Daoy (cell line): ENCODE results near the gene LRRC70. TPM values are rescaled to one million over a fixed set of nuclear protein-coding genes. Genes with fewer than 3 reads are reported as not detected.

ENCODE experiments used
- DNase-seq: peaks from one replicate; pipeline ENCODE4 v3.0.0-alpha.2; 2015; ENCODE audit warnings: low read depth
- total RNA-seq: library from RNA; depleted of rRNA; stranded (reverse); fragments of >200 nt; shearing (Covaris generic); gene quantifications from 2 replicates; pipeline ENCODE4 v1.2.3, GENCODE V29; 2014

Gene LRRC70
- total RNA-seq, 1 experiment from 2014 or later: 1.1 TPM

DNA sequence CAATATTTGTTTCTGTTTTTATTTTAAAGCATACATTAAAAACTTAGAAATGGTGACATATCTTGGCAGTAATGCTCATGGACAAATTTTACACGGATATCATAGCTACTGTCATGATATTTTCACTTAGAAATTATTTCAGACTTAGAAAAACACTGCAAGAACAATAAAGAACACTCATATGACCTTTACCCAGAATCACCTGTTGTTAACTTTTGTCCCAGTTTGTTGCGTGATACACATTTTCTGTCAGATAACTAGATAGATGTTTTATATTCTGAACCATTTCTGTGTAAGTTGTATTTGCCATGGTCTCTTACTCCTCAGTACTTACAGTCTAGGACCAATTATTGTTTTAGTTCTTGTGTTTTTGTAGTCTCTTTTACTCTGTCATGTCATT lies 3.6 kb upstream of the LRRC70 start:
- no peak for DNase-seq

DNA sequence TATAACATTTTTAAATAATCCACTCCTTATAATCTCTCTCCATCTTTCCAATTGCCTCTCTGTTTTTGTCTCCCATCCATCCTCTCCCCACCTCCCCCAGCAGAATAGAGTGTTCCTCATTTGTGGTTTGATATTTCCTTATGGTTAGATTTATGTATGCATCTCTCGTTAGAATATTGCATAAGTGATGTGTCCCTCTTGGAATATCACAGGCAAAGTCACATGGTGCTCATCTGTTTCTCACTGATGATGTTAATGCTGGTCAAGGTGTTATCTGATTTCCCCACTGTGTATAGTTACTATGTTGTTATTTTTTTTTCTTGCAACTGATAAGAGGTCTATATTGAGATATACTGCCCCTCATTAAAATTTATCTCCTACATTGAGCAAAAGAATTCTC lies 3.1 kb upstream of the LRRC70 start:
- no peak for DNase-seq

DNA sequence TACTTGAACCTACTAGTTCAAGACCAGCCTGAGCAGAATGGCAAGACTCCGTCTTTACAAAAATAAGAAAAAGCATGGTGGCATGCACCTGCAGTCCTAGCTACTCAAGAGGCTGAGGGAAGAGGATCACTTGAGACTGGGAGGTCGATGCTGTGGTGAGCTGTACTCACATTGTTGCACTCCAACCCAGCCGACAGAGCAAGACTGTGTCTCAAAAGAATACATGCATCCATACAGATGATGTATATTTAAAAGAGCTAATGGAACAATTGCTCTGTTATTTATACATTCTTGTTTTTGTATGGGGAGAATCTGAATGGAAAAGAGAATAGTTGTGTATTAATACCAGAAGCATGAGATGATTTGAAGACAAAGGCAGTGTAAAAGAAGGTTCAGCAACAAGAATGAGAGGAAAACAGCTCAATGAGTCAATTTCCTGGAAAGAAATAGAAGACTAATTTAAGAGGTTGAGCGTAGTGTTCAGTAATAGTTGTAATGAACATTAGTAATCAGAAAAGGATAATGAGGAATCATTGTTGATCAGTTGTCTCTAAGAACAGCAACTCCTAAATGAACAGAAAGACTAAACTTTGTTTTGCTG lies 1.9 kb upstream of the LRRC70 start:
- no peak for DNase-seq

DNA sequence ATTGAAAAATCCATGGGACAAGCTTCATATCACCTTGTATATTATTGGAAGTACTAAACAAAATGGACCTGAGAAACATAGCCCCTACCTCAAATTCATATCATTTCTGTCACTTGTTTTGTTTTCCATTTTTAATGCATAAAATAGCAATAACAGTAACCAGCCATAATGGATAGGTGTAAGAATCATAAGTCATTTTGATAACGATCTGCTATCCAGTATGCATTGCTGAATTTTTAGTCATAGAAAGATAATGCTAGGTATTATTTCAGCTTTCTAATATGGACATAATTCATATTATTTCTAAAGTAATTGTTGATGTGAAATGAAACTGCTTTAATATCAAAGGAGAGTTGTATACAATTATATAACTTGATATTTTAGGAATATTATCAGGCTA lies 1.1 kb upstream of the LRRC70 start:
- no peak for DNase-seq

DNA sequence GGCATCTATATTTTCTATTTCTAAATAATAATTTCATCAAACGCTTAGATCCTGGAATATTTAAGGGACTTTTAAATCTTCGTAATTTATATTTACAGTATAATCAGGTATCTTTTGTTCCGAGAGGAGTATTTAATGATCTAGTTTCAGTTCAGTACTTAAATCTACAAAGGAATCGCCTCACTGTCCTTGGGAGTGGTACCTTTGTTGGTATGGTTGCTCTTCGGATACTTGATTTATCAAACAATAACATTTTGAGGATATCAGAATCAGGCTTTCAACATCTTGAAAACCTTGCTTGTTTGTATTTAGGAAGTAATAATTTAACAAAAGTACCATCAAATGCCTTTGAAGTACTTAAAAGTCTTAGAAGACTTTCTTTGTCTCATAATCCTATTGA lies 1.1 kb downstream of the LRRC70 start:
- no peak for DNase-seq

DNA sequence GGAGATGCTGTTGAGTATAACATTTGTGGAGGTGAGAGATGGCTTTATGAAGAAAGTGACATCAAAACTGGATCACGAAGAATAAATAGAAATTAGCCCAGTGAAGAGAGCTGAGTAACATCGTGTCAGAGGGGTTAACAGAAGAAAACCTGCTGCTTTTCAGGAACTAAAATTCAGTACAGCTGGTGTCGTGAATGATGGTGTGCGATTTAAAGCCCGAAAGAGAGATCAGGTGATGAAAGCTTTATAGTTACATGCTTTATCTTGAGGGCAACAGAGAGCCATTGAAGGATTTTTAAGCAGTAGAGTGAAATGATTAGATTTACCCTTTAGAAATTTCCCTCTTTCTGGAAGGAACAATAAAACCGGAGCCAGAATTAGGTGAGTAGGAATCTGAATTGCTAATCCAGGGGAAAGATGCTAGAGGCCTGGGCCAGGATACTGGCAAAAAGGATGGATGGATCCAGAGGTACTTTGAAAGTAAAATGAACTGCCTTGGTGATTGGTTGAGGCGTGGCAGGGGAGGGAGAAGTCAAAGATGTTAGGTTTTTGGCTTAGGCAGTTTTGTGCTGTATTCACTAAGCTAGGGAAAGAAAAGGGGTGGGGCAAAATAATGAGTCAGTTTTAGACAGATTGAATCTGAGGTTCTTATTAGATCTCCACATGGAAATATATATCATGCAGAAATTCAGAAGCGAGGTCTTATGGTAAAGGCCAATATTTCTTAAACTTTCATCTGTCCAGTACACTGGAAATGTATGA lies 3.4 kb downstream of the LRRC70 start:
- no peak for DNase-seq

DNA sequence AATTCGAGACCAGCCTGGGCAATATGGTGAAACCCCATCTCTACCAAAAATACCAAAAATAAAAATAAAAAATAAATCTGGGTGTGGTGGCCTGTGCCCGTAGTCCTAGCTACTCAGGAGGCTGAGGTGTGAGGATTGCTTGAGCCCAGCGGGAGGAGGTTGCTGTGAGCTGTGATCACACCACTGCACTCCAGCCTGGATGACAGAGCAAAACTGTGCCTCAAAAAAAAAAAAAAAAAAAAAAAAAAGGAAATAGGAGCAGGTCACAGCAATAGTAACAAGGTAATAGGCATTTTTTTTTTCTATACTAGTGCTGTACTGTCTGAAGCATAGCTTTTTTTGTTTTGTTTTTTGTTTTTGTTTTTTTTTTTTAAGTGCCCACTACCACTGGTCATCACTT lies 5.8 kb downstream of the LRRC70 start:
- no peak for DNase-seq

DNA sequence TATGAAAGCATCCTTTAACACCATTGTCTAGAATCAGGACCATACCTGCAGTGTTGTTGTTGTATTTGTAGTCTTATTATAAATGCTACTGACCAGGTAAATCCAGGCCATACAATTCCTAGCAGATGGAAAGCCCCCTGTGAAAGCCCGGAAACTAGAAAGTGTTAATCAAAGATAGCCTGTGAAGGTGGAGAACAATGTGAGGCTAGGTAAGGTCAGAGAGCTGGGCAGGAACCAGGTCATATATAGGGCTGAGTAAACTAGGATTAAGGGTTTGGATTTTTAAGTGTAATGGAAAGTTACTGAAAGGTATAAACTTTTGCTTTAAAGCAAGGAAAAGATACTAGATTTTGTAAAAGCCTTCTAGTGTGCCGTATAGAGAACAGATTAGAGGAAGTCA lies 6.7 kb downstream of the LRRC70 start:
- no peak for DNase-seq

DNA sequence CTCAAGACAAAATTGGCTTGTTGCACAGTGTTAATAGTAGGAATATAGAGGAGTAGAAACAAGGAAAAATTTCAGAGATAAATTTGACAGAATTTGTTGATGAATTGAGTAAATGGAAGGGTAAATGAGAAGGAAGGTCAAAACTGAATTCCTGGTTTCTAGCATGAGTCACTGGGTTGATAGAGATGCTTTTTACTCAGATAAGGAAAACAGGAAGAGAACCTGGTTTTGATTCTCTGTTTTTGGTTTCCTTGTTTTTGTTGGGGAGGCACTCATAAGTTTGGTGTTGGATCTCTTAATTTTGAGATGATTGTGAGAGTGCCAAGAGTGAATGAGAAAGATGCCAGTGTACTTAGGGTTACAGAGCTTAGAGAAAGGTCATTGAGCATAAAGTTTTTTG lies 7.1 kb downstream of the LRRC70 start:
- no peak for DNase-seq

DNA sequence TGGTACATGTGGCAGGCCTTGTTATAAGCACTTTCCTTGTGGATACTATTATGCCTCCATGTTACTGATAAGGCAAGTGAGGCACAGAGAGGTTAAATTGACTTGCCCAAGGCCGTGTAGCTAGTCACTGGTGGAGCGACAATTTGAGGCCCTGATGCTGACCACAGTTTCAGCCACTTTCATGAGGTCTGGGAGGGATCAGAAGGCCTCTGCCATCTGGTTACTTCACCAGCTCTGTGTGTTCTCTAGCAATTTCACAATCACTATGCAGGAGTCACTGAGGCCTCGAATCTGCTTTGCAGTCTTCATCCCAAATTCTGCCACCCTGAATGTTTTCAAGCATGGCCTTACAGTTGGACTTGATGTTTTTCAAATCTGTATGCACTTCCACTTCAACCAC lies 9.1 kb downstream of the LRRC70 start:
- no peak for DNase-seq

DNA sequence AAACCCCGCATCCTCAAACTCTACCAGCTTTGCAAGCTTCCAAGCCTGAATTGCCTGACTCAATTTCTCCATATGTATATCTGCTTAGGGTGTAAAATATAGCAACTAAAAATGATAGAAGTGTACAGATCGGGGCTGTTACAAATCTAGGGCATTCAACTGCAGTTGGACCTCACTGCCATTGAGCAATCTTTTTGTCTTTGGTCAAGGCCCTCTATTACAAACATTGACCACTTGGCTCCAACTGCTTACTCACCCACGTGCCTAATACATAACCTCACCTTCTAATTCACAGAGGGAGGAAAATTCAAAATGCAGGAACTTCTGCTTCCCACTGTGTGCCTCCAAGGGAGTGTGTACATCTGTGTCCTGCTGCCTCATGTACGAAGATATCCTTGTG lies 10.0 kb downstream of the LRRC70 start:
- DNase-seq: no peak

DNA sequence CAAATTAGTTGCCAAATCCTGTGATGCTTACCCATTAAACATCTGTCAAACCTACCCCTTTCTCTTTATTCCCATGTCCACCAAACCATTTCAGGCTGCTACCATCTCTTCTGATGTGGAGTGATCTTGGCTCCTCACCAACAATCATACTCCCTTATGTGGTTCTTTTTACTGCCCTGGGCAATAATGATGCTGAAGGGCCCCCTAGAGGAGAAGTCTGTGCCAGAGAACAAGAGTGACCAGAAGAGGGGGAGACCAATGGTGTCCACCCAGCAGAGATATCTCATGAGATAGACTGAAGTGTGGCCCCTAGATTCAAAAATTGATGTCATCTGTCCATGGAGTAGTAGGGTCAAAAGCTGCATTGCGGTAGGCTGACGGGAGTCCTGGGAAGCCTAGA lies 10.9 kb downstream of the LRRC70 start:
- DNase-seq: no peak

DNA sequence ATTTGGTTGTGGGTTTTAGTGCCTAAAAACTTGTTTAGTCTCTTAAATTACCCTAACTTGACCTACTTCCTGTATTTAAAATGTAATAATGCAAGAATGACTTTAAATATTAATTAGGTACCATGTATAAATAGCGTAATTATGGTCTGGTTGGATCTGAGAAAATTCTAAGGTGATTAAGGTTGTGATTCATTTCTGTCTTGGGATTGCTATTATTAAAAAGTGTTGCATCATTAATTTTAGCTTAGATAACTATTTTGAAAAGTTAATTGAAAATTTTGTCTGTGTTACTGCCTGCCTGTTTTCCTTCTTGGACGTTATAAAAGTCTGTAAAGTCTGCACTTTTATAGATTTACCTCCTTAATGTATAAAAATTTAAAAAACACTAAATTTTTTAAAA lies 11.8 kb downstream of the LRRC70 start:
- DNase-seq: no peak

DNA sequence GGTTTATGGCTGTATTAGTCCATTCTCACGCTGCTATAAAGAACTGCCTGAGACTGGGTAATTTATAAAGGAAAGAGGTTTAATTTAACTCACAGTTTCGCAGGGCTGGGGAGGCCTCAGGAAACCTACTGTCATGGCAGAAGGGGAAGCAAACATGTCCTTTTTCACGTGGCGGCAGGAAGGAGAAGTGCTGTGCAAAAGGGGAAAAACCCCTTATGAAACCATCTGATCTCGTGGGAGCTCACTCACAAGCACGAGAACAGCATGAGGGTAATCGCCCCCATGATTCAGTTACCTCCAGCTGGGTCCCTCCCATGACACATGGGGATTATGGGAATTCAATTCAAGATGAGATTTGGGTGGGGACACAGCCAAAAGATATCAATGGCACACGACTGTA lies 13.9 kb downstream of the LRRC70 start:
- no peak for DNase-seq

DNA sequence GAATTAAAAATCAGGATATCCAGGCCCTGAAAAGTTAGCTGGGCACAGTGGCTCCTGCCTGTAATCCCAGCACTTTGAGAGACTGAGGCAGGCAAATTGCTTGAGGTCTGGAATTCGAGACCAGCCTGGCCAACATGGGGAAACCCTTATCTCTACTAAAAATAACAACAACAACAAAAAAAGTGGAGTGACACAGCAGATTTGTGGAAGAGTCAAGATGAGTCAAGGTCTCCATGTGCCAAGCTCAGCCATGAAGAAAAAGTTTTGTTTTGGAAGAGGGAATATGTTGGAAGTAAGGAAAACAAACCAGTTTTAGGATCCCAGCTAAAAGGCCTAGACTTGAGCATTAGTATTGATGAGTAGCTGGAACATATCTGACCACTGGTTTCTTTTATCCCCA lies 14.7 kb downstream of the LRRC70 start:
- peak; percentile 6 for DNase-seq

DNA sequence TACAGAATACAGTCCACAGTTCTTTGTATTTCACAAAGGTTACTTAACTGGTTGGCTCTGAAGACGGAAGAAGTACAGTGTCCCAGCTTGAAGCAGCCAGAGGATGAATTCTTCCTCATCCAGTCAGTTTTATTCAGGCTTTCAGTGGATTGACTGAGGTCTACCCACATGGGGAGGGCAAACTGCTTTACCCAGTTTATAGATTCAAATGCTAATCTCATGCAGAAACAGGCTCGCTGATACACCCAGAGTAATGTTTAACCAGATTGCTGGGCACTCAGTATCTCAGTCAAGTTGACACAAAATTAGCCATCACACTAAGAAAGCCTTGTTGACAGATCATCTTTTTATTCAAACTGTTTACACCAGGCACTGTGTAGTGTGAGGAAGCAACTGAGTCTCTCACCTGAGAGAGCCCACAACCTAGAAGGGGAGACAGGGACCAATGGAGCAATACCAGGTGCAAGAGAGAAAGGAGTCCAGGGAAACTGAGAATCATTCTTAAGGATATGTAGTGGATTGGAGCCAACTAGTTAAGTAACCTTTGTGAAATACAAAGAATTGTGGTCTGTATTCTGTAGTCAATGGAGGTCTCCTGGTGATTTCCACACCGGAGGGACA lies 15.9 kb downstream of the LRRC70 start:
- DNase-seq: no peak

DNA sequence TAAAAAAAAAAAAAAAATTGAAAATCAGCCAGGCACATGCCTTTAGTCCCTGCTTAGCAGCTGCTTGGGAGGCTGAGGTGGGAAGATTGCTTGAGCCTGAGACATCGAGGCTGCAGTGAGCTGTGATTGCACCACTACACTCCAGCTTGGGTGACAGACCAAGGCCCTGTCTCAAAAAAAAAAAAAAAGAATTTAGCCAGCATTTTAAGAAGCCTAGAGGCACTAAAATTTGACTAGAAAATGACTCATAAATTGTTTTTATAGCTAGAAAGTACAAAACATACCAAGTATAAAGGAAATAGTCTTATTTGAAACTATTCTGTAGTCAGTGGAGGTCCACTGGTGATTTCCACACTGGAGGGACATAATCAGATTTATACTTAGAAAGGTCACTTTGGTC lies 17.5 kb downstream of the LRRC70 start:
- no peak for DNase-seq

DNA sequence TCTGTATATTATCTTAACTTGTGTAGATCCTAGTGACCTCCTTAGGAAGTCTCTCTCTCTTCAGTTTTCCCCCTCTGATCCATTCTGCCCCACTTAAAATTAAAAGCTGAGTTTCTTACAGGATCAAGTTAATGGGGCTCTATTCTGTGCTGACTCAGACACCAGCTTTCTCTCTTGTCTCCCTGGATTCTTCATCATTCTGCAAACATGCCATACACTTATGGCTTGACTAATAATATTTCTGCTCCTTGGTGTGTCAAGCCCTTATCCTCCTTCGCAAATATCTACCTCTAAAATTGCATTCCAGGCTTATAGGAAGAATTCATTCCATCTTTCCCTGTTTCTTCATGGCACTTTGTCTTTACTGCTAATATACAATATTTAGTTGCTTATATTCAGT lies 18.1 kb downstream of the LRRC70 start:
- DNase-seq: no peak

DNA sequence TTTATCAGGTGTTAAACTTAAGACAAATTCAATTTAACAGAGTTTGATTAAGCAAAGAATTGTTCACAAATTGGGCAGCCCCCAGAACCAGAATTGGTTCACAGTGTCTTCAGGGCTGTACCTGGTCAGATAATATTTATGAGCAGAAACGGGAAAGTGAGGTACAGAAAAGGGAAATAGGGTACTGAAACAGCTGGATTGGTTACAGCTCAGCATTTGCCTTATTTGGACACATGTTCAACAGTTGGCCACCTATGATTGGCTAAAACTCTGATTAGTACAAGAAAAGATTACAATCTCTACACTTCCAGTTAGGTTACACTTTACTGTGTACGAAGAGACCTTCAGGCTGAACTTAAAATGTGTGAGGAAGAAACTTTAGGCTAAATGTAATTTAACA lies 18.7 kb downstream of the LRRC70 start:
- DNase-seq: no peak

DNA sequence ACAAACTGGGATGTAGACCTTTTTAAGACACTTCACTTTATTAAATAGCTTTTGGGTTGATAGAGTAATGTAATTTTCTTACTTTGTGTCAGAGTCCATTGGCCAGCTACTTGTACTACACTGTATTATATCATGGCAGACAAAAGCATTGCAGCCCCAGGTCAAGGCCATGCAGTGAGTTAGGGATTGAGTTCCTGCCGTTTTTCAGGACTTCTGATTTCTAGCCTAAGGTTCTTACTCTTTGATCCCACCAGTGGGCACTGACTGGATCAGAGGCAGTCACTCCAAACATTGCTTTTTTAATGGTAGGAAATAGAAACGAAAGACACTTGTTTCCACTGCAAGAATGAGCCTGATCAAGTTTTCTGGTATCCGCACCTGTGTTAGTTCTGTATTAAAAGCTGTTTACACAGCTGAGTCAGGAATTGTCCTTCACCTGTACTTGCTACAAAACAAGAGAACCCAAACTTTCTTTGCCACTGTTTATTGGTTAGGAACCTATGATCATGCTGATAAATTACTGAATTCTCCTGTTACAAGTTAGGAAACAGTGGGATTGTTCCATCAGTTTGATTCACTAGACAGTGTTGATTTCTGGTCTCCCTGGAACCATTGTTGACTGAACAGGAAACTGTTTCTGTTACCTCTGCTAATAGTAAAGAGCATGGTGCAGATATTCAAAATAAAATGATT lies 22.1 kb downstream of the LRRC70 start:
- no peak for DNase-seq

DNA sequence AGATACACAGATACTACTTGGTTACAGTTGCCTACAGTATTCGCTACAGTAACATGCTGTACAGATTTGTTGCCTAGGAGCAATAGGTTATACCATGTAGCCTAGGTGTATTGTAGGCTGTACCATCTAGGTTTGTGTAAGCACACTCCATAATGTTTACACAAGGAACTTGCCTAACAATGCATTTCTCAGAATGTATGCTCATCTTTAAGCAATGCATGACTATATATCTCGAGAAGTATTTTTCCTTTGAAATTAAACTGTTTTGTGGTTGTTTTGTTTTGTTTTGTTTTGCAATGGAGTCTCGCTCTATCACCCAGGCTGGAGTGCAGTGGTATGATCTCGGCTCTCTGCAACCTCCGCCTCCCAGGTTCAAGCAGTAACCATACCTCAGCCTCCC lies 25.3 kb downstream of the LRRC70 start:
- no peak for DNase-seq

DNA sequence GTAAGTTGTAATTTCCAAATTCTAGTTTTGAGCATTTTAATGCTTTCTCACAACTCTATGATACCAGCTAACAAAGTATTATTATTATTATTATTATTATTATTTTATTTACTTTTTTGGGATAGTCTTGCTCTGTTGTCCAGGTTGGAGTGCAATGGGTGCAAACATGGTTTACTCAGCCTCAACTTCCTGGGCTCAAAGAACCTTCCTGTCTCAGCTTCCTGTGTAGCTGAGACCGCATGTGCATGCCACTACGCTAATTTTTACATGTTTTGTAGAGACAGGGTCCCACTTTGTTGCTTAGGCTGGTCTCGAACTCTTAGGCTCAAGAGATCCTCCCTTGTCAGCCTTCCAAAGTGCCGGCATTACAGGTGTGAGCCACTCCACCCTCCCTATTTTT lies 27.0 kb downstream of the LRRC70 start:
- DNase-seq: no peak

DNA sequence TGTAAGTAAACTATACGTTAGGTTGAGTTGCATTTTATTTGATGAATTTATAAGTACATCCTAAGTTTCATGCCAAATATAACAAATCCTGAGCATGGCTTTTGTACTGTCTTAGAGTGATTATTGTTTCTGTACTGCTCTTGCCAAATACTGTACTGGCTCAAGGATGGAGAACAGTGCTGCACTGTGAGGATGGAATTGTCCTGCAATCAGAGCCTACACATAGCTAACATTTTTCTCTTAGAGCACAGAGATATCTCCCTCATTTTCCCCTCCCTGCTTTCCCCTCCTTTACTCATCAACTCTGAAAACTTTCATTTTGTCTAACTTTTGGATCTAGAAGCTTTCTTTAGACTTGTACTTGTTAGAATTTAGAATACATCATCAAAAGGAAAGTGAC lies 28.3 kb downstream of the LRRC70 start:
- no peak for DNase-seq
